Neural progenitor cell (in vitro differentiated cells): ENCODE data around the gene FNIP1. TPM values are rescaled to one million over a fixed set of nuclear protein-coding genes. Genes with fewer than 3 reads are reported as not detected.

ENCODE experiments used
- DNase-seq: peaks from one replicate; pipeline ENCODE4 v3.0.0-alpha.2; 2016; ENCODE audit warnings: low spot score
- H2AFZ ChIP-seq: fragments of 200-600 bp; sonication (generic); replicated peaks from 2 replicates; pipeline ENCODE4 v1.6.1; 2016; ENCODE audit warnings: antibody characterized with exemption
- H3F3A ChIP-seq: fragments of 200-600 bp; sonication (generic); 2 replicates; pipeline ENCODE4 v1.6.1; 2016; ENCODE audit warnings: antibody characterized with exemption, low read depth
- H3K27ac ChIP-seq: fragments of 200-600 bp; sonication (generic); 2 replicates; pipeline ENCODE4 v1.5.1; 2016; ENCODE audit warnings: mild to moderate bottlenecking
- H3K27me3 ChIP-seq: fragments of 200-600 bp; sonication (generic); 2 replicates; pipeline ENCODE4 v1.6.1; 2016; ENCODE audit warnings: mild to moderate bottlenecking, moderate library complexity
- H3K36me3 ChIP-seq: fragments of 200-600 bp; sonication (generic); 2 replicates; pipeline ENCODE4 v1.5.1; 2016
- H3K4me1 ChIP-seq: fragments of 200-600 bp; sonication (generic); 2 replicates; pipeline ENCODE4 v1.6.1; 2016; ENCODE audit warnings: mixed run types
- H3K4me2 ChIP-seq: fragments of 200-600 bp; sonication (generic); 2 replicates; pipeline ENCODE4 v1.6.1; 2016
- H3K4me3 ChIP-seq: fragments of 200-600 bp; sonication (generic); 2 replicates; pipeline ENCODE4 v1.5.1; 2016
- H3K79me2 ChIP-seq: fragments of 200-600 bp; sonication (generic); 2 replicates; pipeline ENCODE4 v1.6.1; 2016; ENCODE audit warnings: low read depth
- H3K9ac ChIP-seq: fragments of 200-600 bp; sonication (generic); 2 replicates; pipeline ENCODE4 v1.6.1; 2016
- H3K9me3 ChIP-seq: fragments of 200-600 bp; sonication (generic); 2 replicates; pipeline ENCODE4 v1.5.1; 2016; ENCODE audit warnings: low read depth
- H4K20me1 ChIP-seq: fragments of 200-600 bp; sonication (generic); 2 replicates; pipeline ENCODE4 v1.6.1; 2016; ENCODE audit warnings: low read depth
- H3K27ac Mint-ChIP-seq: 3 replicates; pipeline ENCODE4 v1.8.0; 2021; ENCODE audit warnings: mixed read lengths
- H3K27me3 Mint-ChIP-seq: 2 replicates; pipeline ENCODE4 v1.8.0; 2022; ENCODE audit warnings: low read depth, mild to moderate bottlenecking, inconsistent platforms, moderate library complexity, mixed read lengths; ENCODE audit not compliant: insufficient read depth
- H3K36me3 Mint-ChIP-seq: 3 replicates; pipeline ENCODE4 v1.8.0; 2021; ENCODE audit warnings: mixed read lengths
- H3K4me1 Mint-ChIP-seq: 3 replicates; pipeline ENCODE4 v1.8.0; 2021; ENCODE audit warnings: mixed read lengths
- H3K4me3 Mint-ChIP-seq: 3 replicates; pipeline ENCODE4 v1.8.0; 2021; ENCODE audit warnings: mild to moderate bottlenecking, moderate library complexity, mixed read lengths
- H3K9me3 Mint-ChIP-seq: 3 replicates; pipeline ENCODE4 v1.8.0; 2020; ENCODE audit warnings: mixed read lengths
- CTCF ChIP-seq: fragments of 200-600 bp; sonication (generic); IDR thresholded peaks from 2 replicates; pipeline ENCODE4 v1.5.1; 2017; ENCODE audit warnings: antibody characterized with exemption, mild to moderate bottlenecking
- EZH2 ChIP-seq: fragments of 200-600 bp; sonication (generic); IDR thresholded peaks from 2 replicates; pipeline ENCODE4 v1.6.1; 2017; ENCODE audit warnings: antibody characterized with exemption, mild to moderate bottlenecking, moderate library complexity
- EZH2phosphoT487 ChIP-seq: fragments of 200-600 bp; sonication (generic); IDR thresholded peaks from 2 replicates; pipeline ENCODE4 v1.6.1; 2017; ENCODE audit warnings: antibody characterized with exemption
- total RNA-seq: library from RNA; depleted of rRNA; stranded (reverse); fragments of >200 nt; gene quantifications from 2 replicates; pipeline ENCODE4 v1.2.3, GENCODE V29; 2015; ENCODE audit warnings: low replicate concordance

Gene FNIP1
- total RNA-seq, 1 donor from 2014 or later, result 44.4 TPM

- Histone ChIP-seq H3K27ac (no peak overlapping the region), H3K79me2 (no peaks in the 10 kb centered on the region), H2AFZ (no peak overlapping the region), H3K36me3 (peaks cover 6% of the 10 kb centered on the region), H4K20me1 (no peaks in the 10 kb centered on the region), H3K4me3 (no peak overlapping the region), H3K4me1 (peaks cover 11% of the 10 kb centered on the region), H3K4me2 (no peak overlapping the region), H3F3A (no peaks in the 10 kb centered on the region), H3K27me3 (no peaks in the 10 kb centered on the region), H3K9ac (no peak overlapping the region), H3K9me3 (no peaks in the 10 kb centered on the region)
- H3K36me3 Mint-ChIP-seq, result peaks cover 26% of the 10 kb centered on the region
- TF ChIP-seq EZH2phosphoT487 (no peak), EZH2 (no peak), CTCF (no peak)
- peaks cover 5% of the 10 kb centered on the region for H3K4me1 Mint-ChIP-seq
- H3K9me3 Mint-ChIP-seq, result no peaks in the 10 kb centered on the region
- no peak overlapping the region for H3K27ac Mint-ChIP-seq
- no peak overlapping the region for H3K4me3 Mint-ChIP-seq
- no peaks in the 10 kb centered on the region for H3K27me3 Mint-ChIP-seq
- DNase-seq, result no peak
Observed at GRCh38 chr5:131671409-131671808, 125.4 kb downstream of the FNIP1 start.

GRCh38 chr5:131664929-131665328, 131.9 kb downstream of the FNIP1 start:
- Histone ChIP-seq H3K27ac (no peak overlapping the region), H3K9me3 (no peaks in the 10 kb centered on the region), H2AFZ (no peak overlapping the region), H3K4me1 (no peaks in the 10 kb centered on the region), H3K36me3 (peaks cover 2% of the 10 kb centered on the region), H3K4me2 (no peak overlapping the region), H4K20me1 (no peaks in the 10 kb centered on the region), H3K4me3 (no peak overlapping the region), H3K9ac (no peak overlapping the region), H3K79me2 (no peaks in the 10 kb centered on the region), H3K27me3 (no peaks in the 10 kb centered on the region), H3F3A (no peaks in the 10 kb centered on the region)
- no peak for DNase-seq
- Mint-ChIP-seq H3K27me3 (no peaks in the 10 kb centered on the region), H3K4me3 (no peak overlapping the region), H3K9me3 (no peaks in the 10 kb centered on the region), H3K27ac (no peak overlapping the region), H3K36me3 (peaks cover 21% of the 10 kb centered on the region), H3K4me1 (no peaks in the 10 kb centered on the region)
- no peak for TF ChIP-seq EZH2phosphoT487
- no peak for TF ChIP-seq EZH2
- TF ChIP-seq CTCF, result no peak

- no peak overlapping the region for H2AFZ ChIP-seq
- TF ChIP-seq EZH2, result no peak
- no peak for TF ChIP-seq EZH2phosphoT487
- TF ChIP-seq CTCF, result no peak
- no peaks in the 10 kb centered on the region for H3K9me3 ChIP-seq
- Mint-ChIP-seq H3K4me3 (no peak overlapping the region), H3K36me3 (peaks cover 27% of the 10 kb centered on the region), H3K9me3 (no peaks in the 10 kb centered on the region), H3K27me3 (no peaks in the 10 kb centered on the region), H3K4me1 (no peaks in the 10 kb centered on the region), H3K27ac (no peak overlapping the region)
- no peak overlapping the region for H3K4me2 ChIP-seq
- H3K27me3 ChIP-seq, result no peaks in the 10 kb centered on the region
- H3K27ac ChIP-seq, result no peak overlapping the region
- H4K20me1 ChIP-seq, result no peaks in the 10 kb centered on the region
- no peak for DNase-seq
- H3K4me1 ChIP-seq, result no peaks in the 10 kb centered on the region
- H3K79me2 ChIP-seq, result no peaks in the 10 kb centered on the region
- no peak overlapping the region for H3K4me3 ChIP-seq
- no peaks in the 10 kb centered on the region for H3F3A ChIP-seq
- H3K9ac ChIP-seq, result no peak overlapping the region
- H3K36me3 ChIP-seq, result no peaks in the 10 kb centered on the region
Observed at GRCh38 chr5:131661933-131662332, 134.9 kb downstream of the FNIP1 start.
